HUES64 (cell line): ENCODE data around the gene CTSL.
"Not testable (repeated sequence)": the region's sequence is repeated elsewhere in the genome, so short reads cannot be mapped to it uniquely, and the experiment has no call there.

Experiments used
- H3K27ac ChIP-seq: 2 replicates; pipeline ENCODE4 v1.7.0; 2013; ENCODE audit warnings: low read depth, low read length, inconsistent platforms
- H3K27me3 ChIP-seq: 2 replicates; pipeline ENCODE4 v1.6.1; 2013; ENCODE audit warnings: mild to moderate bottlenecking, low read length; ENCODE audit not compliant: insufficient read depth
- H3K36me3 ChIP-seq: 2 replicates; pipeline ENCODE4 v1.6.1; 2013; ENCODE audit warnings: mild to moderate bottlenecking, low read length; ENCODE audit not compliant: insufficient read depth
- H3K4me1 ChIP-seq: 2 replicates; pipeline ENCODE4 v1.6.1; 2013; ENCODE audit warnings: mild to moderate bottlenecking, low read length, moderate library complexity; ENCODE audit not compliant: insufficient read depth
- H3K4me3 ChIP-seq: 2 replicates; pipeline ENCODE4 v1.5.1; 2013; ENCODE audit warnings: mild to moderate bottlenecking, low read length, moderate library complexity
- H3K9ac ChIP-seq: 2 replicates; pipeline ENCODE4 v1.6.1; 2013; ENCODE audit warnings: mild to moderate bottlenecking, low read depth, low read length
- H3K9me3 ChIP-seq: 2 replicates; pipeline ENCODE4 v1.6.1; 2013; ENCODE audit warnings: low read depth, low read length; ENCODE audit not compliant: insufficient read depth
- WGBS: fragments of 150-250, 120-280 bp; methylation state at CpG from one replicate; pipeline ENCODE4 v1.1.7; 2013; ENCODE audit warnings: missing lambda C conversion rate; 5-methylcytosine and 5-hydroxymethylcytosine counted together

Gene CTSL

DNA sequence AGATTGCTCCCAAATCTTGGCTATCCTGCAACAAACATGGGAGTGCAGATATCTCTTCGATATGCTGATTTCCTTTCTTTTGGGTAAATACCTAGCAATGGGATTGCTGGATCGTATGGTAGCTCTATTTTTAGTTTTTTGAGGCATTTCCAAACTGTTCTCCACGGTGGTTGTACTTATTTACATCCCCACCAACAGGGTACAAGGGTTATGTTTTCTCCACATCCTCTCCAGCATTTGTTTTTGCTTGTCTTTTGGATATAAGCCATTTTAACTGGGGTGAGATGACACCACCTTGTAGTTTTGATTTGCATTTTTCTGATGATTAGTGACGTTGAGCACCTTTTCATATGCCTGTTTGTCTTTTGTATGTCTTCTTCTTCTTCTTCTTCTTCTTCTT is 20.3 kb downstream of the CTSL start:
- 87% methylated on average over 3 of the region's 4 CpGs for WGBS
- H3K27ac ChIP-seq, result no peak overlapping the region
- no peak overlapping the region for H3K9ac ChIP-seq
- H3K9me3 ChIP-seq, result peaks cover 5% of the 10 kb centered on the region; the same call in 1 of the 2 replicates
- H3K4me1 ChIP-seq, result peaks cover 8% of the 10 kb centered on the region; the same call in 1 of the 2 replicates
- no peak overlapping the region for H3K4me3 ChIP-seq
- no peaks in the 10 kb centered on the region for H3K27me3 ChIP-seq
- H3K36me3 ChIP-seq, result no peaks in the 10 kb centered on the region

DNA sequence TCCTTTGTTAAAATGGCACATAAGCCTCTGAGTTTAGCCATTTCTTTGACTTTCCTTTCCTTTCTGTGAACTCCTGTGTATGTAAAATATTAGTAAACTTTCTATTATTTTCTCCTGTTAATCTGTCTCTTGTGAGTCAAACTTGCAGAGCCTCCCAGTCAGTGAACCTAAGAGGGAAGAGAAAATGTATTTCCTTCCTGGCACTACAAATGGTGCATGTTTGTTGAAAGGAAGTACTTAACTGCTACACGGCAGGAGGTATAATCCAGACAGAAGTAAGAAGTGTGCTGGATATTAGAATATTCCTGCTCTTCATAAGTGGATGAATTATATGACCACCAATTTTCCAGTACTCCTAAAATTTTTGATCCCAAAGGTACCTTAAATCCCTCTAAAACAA is 23.0 kb downstream of the CTSL start:
- Histone ChIP-seq H3K9ac (no peak overlapping the region), H3K4me3 (no peak overlapping the region), H3K27me3 (no peaks in the 10 kb centered on the region), H3K9me3 (peaks cover 5% of the 10 kb centered on the region; the same call in 1 of the 2 replicates), H3K4me1 (peaks cover 8% of the 10 kb centered on the region; the same call in 1 of the 2 replicates), H3K27ac (no peak overlapping the region), H3K36me3 (no peaks in the 10 kb centered on the region)
- WGBS, result 82% methylated on average over 1 of the region's 1 CpG

DNA sequence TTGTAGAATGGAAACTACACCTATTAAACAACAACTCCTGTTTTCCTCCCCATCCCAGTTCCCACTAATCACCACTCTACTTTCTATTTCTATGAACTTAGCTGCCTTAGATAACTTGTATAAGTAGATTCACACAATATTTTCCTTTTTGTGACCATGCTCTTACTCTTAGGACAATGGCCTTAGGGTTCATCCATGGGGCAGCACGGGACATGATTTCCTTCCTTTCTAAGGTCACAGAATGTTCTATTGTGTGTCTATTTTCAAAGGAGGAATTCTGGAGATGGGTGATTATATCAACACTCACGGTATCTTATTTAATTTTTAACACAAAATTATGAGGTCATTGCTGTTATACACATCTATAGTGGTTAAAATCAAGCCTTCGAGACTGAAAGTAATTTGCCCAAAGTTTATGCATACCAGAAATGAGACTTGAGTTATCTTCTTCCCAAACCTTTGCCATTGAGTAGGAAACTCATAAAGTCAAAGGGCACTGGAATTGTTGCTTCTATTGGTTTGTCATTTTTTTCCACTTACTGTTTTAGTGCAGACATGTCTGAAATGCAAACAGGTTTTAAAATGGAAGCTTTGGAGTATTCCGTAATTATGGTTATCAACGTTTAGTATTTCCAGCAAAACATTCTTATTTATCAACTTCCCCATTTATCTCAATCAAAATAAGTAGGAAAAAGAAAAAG is 23.6 kb downstream of the CTSL start:
- Histone ChIP-seq H3K9me3 (peaks cover 5% of the 10 kb centered on the region; the same call in 1 of the 2 replicates), H3K27me3 (no peaks in the 10 kb centered on the region), H3K36me3 (no peaks in the 10 kb centered on the region), H3K27ac (no peak overlapping the region), H3K9ac (no peak overlapping the region), H3K4me3 (no peak overlapping the region), H3K4me1 (peaks cover 8% of the 10 kb centered on the region; the same call in 1 of the 2 replicates)
- 75% methylated on average over 2 of the region's 5 CpGs for WGBS

DNA sequence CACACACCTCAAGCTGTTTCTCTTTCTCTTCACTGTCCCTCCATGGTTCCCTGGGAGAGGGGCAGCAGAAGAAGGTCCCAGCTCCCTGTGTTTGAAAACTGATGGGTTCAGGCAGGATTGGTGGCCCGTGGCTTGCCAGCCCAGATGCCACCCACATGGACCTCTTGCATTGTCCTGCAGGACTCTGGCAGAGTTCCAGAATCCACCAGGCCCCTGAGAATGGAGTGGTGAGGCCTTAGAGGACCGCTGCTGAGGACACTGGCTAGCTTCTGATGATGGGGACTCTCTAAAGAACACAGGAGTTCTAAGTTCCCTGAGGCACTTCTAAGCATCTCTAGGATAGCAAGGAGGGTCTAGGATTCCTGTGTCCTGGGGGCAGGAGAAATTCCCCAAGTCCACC is 24.8 kb downstream of the CTSL start:
- no peak overlapping the region for H3K9ac ChIP-seq
- no peak overlapping the region for H3K4me3 ChIP-seq
- H3K36me3 ChIP-seq, result no peaks in the 10 kb centered on the region
- no peaks in the 10 kb centered on the region for H3K27me3 ChIP-seq
- no peak overlapping the region for H3K27ac ChIP-seq
- H3K9me3 ChIP-seq, result peaks cover 5% of the 10 kb centered on the region; the same call in 1 of the 2 replicates
- H3K4me1 ChIP-seq, result peaks cover 8% of the 10 kb centered on the region; the same call in 1 of the 2 replicates
- WGBS, result 56% methylated on average over 2 of the region's 2 CpGs

DNA sequence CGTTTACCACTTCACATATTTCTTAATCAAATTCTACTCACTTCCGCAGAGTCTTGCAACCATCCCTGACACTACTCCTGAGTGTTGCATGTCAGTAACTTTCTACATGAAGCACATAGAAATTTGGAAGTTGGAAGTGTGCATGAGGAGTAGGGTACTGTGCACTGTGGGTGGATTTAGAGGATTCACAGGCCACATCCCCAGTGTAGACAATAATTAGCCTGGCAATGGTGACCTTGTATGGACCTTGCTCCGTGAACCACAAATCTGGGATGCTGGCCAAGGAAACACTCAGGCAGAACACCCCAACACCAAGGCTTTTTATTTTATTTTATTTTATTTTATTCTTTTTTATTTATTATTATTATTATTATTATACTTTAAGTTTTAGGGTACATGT is 25.5 kb downstream of the CTSL start:
- H3K27ac ChIP-seq, result no peak overlapping the region
- no peaks in the 10 kb centered on the region for H3K27me3 ChIP-seq
- no peaks in the 10 kb centered on the region for H3K36me3 ChIP-seq
- peaks cover 5% of the 10 kb centered on the region; the same call in 1 of the 2 replicates for H3K9me3 ChIP-seq
- H3K9ac ChIP-seq, result no peak overlapping the region
- 94% methylated on average over 3 of the region's 3 CpGs for WGBS
- peaks cover 8% of the 10 kb centered on the region; the same call in 1 of the 2 replicates for H3K4me1 ChIP-seq
- H3K4me3 ChIP-seq, result no peak overlapping the region

DNA sequence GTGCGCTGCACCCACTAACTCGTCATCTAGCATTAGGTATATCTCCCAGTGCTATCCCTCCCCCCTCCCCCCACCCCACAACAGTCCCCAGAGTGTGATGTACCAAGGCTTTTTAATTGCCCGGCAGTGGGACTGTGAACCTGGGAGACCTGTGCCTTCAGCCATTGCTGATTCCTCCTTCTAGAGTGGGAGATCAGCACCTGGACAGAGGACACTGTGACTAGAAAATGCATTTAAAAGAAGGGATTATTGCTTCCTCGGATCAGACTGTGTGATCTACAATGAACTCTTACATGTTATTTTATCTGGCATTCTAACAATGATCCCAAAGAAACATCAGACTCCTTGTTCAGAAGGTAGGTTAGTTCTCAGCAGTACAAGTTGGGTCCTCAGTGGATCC is 25.9 kb downstream of the CTSL start:
- H3K4me1 ChIP-seq, result peaks cover 8% of the 10 kb centered on the region; the same call in 1 of the 2 replicates
- H3K36me3 ChIP-seq, result no peaks in the 10 kb centered on the region
- H3K27me3 ChIP-seq, result no peaks in the 10 kb centered on the region
- H3K4me3 ChIP-seq, result no peak overlapping the region
- no peak overlapping the region for H3K27ac ChIP-seq
- peaks cover 5% of the 10 kb centered on the region; the same call in 1 of the 2 replicates for H3K9me3 ChIP-seq
- WGBS, result 91% methylated on average over 4 of the region's 4 CpGs
- no peak overlapping the region for H3K9ac ChIP-seq

DNA sequence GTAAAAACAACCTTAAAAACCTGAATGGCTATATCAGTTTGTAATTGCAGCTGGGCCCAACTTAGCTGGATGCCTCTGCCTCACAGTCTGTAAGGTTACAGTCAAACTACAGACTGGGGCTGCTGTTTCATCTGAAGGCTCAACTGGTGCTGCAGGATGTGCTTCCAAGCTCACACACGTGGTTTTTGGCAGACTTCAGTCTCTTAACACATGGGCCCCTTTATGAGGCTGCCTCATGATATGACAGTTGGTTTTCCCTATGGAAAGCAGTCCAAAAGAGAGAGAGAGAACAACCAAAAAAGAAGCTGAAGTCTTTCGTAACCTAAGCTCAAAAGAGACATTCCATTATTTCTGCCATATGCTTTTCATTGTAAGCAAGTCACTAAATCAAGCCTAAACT is 27.4 kb downstream of the CTSL start:
- Histone ChIP-seq H3K27me3 (no peaks in the 10 kb centered on the region), H3K4me1 (no peaks in the 10 kb centered on the region; the same call in 1 of the 2 replicates), H3K36me3 (no peaks in the 10 kb centered on the region), H3K9ac (no peak overlapping the region), H3K27ac (no peak overlapping the region), H3K4me3 (no peak overlapping the region), H3K9me3 (peaks cover 5% of the 10 kb centered on the region; the same call in 1 of the 2 replicates)
- WGBS, result 63% methylated on average over 2 of the region's 2 CpGs

DNA sequence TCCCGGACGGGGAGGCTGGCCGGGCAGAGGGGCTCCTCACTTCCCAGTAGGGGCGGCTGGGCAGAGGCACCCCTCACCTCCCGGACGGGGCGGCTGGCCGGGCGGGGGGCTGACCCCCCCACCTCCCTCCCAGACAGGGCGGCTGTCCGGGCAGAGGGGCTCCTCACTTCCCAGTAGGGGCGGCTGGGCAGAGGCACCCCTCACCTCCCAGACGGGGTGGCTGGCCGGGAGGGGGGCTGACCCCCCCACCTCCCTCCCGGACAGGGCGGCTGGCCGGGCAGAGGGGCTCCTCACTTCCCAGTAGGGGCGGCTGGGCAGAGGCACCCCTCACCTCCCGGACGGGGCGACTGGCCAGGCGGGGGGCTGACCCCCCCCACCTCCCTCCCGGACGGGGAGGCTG is 32.4 kb downstream of the CTSL start:
- WGBS, result 91% methylated on average over 8 of the region's 24 CpGs
- H3K9me3 ChIP-seq, H3K9ac ChIP-seq, H3K4me1 ChIP-seq, H3K27ac ChIP-seq, H3K4me3 ChIP-seq, H3K36me3 ChIP-seq, H3K27me3 ChIP-seq: not testable (repeated sequence)

DNA sequence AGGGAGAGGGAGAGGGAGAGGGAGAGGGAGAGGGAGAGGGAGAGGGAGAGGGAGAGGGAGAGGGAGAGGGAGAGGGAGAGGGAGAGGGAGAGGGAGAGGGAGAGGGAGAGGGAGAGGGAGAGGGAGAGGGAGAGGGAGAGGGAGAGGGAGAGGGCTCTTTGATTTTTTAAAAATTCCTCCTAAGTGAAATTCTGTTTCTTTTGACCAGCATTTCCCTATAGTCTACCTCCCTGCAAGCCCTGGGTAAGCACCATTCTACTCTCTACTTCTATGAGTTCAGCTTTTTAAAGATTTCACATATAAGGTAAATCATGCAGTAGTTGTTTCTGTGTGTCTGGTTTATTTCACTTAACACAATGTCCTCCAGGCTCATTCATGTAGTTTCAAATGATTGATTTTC is 34.1 kb downstream of the CTSL start:
- not testable (repeated sequence) for H3K4me1 ChIP-seq, H3K27me3 ChIP-seq, H3K4me3 ChIP-seq, H3K9me3 ChIP-seq, H3K9ac ChIP-seq, H3K36me3 ChIP-seq, H3K27ac ChIP-seq

DNA sequence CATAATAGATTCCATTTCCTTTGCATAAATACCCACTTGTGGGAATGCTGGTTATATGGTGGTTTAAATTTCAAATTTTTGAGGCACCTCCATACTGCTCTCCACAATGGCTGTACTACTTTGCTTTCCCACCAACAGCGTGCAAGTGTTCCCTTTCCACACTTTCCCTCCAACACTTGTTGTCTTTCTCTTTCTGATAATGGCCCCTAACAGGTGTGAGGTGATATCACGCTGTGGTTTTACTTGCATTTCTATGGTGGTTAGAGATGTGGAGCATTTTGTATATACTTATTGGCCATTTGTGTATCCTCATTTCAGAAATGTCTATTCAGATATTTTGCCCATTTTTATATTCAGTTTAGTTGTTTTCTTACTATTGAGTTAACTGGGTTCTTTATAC is 34.6 kb downstream of the CTSL start:
- Histone ChIP-seq H3K4me1 (peaks cover 12% of the 10 kb centered on the region), H3K9ac (no peak overlapping the region), H3K27me3 (no peaks in the 10 kb centered on the region), H3K36me3 (no peaks in the 10 kb centered on the region), H3K4me3 (no peak overlapping the region), H3K27ac (no peak overlapping the region), H3K9me3 (peaks cover 5% of the 10 kb centered on the region; the same call in 1 of the 2 replicates)
- WGBS, result 91% methylated on average over 2 of the region's 2 CpGs

DNA sequence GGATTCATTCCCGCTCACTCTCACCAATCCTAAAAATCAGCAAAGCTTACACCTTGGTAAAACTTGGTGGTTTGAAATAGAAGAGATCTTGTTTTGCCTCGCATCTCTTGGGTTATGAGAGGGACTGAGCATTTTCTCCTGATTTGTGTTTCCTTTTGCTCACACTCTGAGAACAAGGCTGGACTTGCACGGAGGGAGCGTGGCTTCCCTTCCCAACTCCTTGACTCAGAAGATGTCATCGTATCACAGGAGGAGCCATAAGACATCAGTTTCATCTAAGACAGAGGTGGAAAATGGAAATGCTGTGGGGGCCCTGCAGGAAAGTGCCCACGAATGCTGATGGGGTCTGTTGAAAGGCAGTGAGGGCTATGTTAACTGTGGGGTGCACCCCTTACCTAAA is 37.4 kb downstream of the CTSL start:
- H3K27ac ChIP-seq, result no peak overlapping the region
- 92% methylated on average over 5 of the region's 6 CpGs for WGBS
- no peaks in the 10 kb centered on the region for H3K36me3 ChIP-seq
- H3K4me3 ChIP-seq, result no peak overlapping the region
- no peaks in the 10 kb centered on the region for H3K27me3 ChIP-seq
- peaks cover 5% of the 10 kb centered on the region; the same call in 1 of the 2 replicates for H3K9me3 ChIP-seq
- peaks cover 13% of the 10 kb centered on the region for H3K4me1 ChIP-seq
- H3K9ac ChIP-seq, result no peak overlapping the region

DNA sequence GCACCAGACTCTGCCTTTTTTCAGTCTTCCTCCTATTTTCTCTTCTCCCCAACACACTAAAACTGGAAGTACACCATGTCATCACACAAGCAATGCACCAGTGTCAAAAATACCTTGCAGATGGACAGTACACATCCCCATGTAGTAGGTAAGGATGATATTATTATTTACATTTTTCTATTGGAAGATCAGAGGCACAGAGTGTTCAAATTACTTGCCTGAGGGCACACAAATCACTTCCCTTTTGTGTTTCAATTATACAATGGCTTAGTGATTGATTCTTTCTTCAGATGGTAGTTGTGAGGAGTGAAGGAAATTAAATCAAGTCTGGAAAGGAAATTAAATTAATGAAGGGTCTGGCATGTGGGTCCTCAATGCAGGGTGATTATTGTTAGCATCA is 39.6 kb downstream of the CTSL start:
- Histone ChIP-seq H3K9ac (no peak overlapping the region), H3K4me1 (peaks cover 19% of the 10 kb centered on the region), H3K9me3 (no peaks in the 10 kb centered on the region)

More for the DNA sequence above, 39.6 kb downstream of the CTSL start:
- H3K27ac ChIP-seq, result no peak overlapping the region; the same call in 1 of the 2 replicates
- no peaks in the 10 kb centered on the region for H3K27me3 ChIP-seq
- H3K36me3 ChIP-seq, result no peaks in the 10 kb centered on the region
- no peak overlapping the region for H3K4me3 ChIP-seq
